ENCODE measurements around the gene CPLX4.
A peak's percentile ranks its signal among the peaks of the same experiment; 100 is the strongest.

Gene CPLX4, protein sequence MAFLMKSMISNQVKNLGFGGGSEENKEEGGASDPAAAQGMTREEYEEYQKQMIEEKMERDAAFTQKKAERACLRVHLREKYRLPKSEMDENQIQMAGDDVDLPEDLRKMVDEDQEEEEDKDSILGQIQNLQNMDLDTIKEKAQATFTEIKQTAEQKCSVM

DNA sequence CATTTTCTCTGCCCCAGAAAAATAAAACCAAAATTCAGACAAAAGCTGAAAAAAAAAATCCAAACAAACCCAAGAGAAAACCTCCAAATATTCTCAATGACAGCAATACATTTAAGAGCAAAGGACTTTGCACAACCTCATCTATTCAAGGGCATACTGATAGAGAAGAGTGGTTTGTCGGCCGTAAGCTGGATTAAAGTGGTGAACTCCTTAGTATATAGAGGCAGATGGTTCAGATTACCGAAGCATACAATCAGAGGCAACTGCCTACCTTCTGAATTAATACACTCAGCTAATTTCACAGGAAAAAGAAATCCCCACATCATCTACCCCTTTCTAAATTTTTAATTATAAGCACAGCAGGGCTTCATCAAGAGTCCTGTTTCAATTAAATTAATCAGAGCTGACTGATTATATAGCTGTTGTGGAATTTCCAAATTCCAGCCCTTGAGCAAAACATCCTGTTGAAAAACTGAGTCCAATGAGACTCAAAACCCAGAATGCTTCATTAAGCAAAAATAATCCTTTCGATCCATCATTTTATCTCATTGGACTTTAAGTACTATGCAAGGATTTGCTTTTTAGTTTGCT is at the start of gene CPLX4:
Gene CPLX4 (minus strand): TSS at position 190 of the 591 bp plus-strand sequence. CDS start 187 bp downstream, at position 3.
- no peak for DNase-seq

DNA sequence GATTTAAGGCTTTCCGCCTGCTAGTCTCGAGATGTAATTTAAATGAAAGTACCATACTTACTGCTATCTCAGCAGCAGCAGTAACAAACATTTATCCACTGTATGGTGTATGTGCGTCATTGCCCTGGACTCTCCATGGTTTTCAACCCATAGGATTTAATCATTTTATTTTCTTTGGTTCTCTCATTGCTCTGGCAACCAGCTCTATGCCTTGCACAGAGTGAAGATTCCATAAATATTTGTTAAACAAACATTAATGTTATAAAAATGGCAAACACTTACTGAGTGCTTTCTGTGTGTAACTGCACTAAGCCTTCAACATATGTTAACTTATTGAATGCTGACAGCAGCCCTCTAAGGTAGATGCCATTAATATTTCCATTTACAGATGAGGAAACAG is 41.9 kb upstream of the CPLX4 start:
- DNase-seq, result no peak

DNA sequence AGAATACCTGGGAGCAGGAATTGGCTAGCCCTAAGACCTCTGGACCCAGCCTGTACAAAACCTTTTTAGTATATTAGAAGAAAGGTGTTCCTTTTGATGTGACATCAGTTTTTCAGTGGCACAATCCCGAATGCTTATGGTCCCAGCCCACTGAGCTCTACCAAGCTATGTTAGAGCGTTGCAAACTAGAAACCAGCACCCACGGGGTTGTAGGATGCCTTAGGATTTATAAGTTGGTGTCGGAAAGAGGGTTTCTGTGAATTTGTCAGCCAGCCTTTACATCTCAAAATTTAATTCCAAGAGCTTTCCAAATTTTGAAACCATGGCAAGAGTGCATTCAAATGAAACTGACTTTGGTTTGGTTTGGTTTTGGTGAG is 41.1 kb upstream of the CPLX4 start:
- no peak for DNase-seq

DNA sequence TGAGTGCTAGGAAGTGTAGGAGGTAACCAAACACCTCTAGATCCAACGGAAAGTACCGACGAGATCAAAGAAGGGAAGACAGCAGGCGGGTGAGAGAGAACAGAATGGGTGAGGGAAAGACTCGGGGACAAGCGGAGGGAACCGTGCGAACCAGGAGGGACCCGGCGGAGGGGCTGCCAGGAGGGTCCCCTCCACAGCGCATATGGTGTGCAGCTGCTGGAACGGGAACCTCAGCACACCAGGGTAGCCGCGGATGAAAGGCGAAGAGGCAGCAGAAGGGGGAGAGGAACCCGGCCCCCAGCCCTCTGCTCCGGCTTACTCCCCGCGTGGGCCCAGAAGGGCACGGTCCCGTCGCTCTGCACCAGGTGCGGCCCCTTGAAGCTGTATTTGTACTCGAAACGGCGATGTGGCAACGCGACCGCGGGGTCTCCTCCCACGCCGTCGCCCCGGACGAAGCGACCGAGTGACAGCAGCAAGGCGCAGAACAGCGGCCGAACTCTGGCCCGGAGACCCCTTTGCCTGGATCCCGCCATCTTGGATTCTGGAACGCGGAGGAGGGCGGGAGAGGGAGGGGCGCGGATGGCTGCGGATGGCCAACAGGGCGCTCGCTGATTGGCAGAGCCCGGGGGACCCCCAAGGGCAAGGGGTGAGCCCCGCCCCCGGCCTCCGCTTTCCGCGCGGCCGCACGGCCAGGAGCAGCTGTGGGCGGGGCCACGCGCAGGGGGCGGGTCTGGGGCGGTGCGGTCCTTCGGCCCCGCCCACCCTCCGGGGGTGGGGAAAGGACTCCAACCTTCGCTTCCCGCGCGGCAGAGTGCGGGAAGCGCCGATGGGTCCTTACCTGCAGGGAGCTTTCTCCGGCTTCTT is 40.5 kb upstream of the CPLX4 start, which contains the start of gene LMAN1:
Gene LMAN1 (minus strand): TSS at position 554 of the 864 bp plus-strand sequence. CDS start 21 bp downstream, at position 533.
- peak; percentile 66 to 96 for DNase-seq

DNA sequence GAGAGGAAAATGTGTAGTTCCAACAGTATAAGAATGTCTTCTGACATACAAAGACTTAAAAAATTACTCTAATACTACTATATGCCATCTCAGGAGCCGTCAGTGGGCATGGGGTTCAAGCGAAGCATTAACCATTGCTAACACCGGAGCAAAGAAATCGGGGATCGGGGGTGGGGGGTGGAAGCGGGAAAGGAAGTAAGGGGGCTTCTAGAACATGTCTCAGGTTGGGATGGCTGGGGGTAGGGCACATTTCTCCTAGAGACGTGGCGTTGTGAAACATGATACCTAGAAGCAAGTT is 39.9 kb upstream of the CPLX4 start:
- no peak for DNase-seq

DNA sequence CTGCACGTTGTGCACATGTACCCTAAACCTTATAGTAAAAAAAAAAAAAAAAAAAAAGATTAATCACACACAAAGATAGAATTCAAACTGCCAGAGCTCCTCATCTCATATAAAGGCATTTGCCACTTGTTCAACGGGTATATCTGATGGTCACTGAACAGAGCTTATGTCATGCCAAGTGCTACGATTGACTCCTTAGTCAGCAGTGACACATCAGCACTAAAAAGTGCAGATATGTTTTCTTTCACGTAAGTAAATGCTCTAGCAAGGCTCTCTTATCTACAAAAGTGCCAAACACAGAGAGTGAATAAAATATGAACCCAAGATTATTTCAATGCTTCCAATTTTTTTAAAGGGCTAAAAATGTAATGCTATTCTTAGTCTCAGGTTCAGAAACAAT is 39.5 kb upstream of the CPLX4 start:
- no peak for DNase-seq

DNA sequence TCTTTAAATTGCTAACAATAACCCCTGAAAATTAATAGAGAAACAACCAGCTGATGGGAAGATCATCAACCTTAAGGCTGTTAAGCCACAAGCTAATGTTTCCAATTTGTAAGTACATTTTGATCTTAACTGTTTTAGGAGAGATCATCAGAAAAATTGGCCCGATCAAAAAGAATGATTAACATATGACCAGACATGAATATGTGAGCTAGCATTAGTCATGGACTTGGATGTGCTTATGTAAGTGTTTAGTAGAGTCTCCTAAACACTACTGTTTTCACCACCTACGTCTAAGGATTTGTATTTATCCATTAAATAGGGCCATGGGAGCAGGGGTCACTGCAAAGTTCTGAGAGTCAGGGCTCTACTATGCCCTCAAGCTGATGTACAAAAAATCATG is 36.3 kb upstream of the CPLX4 start:
- no peak for DNase-seq

DNA sequence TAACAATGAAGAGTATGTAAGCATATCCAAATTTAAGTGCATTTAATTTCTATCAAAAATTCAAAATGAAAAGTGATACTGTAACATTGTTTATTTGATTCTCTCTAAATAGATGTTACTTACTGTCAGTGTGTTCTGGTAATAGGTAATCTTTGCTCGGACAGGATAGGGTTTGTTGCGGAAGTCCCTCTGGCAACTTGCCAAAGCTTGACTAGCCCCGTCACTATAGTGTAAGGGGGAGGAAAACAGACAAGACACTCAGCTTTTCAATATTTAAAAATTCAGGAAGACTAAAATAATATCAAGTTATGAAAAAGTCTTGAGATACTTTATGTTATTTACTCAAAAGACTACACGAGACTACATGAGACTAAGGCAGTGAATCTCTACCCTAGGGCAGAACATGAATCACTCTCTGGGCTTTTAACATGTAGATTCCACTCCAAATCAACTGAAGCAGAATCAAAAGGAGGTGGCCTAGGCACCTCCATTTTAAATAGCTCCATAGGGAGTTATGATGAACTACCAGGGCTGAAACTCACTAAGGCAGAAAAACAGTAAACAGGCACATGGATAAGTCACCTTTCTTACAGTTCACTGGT is 34.7 kb upstream of the CPLX4 start:
- DNase-seq, result no peak

DNA sequence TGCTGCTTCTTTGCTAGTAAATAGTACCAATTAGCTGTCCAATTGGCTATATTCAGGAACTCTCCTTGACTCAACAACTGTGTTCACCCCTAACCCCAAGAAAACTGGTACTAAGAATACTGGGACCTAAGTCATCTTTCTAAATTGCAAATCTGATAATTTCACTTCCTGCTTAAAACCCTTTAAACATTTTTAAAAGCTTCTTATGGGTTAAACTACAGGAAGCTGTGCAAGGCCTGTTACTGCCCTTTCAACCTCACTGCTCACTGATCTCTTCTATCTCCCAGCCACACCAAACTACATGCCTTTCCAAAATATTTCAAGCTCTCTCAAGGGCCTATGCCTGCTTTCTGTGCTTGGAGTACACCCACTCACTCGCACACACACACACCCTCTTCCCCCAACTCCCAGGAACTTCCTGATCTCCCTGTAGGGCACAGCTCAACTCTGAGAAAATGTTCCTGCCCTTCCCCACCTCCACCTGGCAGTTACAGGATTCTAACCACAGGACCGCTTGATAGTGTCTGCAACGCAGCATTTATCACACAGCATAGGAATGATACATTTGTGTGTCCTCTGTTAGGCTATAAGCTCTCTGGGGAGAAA is 33.9 kb upstream of the CPLX4 start:
- no peak for DNase-seq

DNA sequence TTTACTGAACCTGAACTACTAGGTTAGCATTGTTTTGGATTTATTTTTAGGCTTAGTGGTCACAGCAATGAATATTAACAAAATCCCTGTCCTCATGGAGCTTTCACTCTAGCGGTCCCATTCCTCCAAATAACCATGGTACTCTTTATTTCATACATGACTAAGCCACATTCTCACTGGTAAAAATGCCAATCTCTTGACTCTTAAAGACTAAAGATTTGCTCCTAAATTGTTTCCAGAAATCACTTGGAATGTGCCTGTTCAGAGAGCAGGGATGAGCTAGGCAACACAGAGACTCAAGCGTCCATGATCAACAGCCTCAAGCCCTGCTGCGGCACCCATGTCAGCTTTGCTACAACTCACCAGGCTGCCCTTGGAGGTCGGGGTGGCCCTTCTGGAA is 27.1 kb upstream of the CPLX4 start:
- DNase-seq, result no peak

DNA sequence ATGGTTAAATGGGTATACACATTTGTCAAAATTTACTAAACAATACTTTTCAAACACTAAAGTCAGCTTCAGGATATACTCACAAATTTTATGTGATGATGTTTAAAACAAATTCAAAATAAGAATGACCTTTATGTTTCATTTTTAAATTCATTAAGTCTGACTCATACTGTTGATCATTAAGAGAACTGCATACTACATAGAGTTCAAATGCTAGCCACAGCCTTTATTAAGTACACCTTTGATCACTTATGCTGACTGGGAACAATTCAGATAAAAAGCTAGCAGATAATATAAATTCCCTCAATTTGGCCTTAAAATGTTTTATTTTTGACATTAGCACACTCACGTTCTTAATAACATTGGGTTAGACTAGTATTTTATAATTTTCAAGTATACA is 26.5 kb upstream of the CPLX4 start:
- DNase-seq, result no peak

DNA sequence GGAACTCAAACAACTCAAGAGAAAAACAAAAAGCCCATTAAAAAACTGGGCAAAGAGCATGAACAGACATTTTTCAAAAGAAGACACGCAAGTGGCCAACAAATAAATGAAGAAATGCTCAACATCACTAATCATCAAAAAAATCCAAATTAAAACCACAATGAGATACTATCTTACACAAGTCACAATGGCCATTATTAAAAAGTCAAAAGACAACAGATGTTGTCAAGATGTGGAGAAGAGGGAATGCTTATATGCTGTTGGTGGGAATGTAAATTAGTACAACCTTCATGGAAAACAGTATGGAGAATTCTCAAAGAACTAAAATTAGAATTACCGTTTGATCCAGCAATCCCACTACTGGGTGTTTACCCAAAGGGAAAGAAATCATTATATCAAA is 25.5 kb upstream of the CPLX4 start:
- DNase-seq, result no peak

DNA sequence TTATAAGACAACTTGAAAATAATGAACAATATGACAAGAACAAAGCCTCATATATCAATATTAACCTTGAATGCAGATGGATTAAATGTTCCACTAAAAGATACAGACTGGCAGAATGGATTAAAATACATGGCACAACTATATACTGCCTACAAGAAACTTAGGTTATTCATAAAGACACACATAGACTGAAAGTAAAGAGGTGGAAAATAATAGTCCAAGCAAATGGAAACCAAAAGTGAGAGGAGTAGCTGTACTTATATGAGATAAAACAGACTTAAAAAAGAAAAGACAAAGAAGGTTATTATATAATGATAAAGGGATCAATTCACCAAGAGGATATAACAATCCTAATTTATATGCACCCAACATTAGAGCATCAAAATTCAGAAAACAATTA is 22.4 kb upstream of the CPLX4 start:
- DNase-seq, result no peak

DNA sequence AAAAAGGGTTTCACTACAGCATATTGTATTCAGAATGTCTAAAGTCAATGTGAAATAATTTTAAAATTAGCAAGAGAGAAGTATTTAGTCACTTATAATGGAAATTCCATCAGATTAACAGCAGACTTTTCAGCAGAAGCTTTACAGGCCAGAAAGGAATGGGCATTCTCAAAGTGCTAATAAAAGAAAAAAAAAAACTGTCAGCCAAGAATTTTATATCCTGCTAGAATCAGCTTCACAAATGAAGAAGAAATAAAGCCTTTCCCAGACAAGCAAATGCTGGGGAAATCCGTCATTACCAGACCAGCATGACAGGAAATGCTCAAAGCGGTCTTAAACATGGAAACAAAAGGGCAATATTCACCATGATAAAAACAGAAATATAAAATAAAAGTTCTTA is 21.9 kb upstream of the CPLX4 start:
- DNase-seq, result no peak

DNA sequence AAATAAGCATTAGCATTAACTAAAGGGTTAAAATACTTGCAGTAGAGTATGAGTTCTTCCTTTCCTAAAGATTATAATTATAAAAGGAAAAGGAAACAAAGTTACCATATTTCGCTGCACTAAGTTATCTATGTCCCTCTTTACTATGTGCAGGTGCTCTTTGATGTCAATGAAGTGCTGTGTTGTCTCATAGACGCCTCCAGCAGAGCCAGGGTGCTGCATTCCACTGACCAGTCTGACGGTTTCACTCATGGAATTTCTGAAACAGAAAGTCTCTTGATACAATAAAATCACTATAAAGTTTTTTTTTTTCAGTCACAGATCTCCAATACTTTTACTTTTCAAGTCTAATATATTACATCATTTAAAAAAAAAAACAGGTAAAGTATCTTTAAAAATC is 14.5 kb upstream of the CPLX4 start:
- no peak for DNase-seq

DNA sequence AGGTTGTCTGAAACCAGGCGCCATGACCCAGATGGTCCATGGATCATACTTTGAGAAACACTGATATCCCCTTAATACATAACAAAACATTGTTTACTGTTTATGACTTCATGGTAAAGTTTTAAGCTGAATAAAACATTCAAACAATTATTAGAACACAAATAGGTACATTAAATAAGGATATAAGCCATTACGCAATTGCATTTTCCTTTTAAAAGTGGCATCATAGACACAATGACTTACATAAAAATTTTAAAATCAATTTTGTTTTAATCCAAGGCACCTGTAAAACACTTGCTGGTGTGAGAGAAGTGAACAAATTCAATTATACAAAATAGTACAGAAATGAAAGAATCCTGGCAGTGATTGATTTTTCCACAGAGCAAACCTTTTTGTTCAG is 10.2 kb upstream of the CPLX4 start:
- no peak for DNase-seq

DNA sequence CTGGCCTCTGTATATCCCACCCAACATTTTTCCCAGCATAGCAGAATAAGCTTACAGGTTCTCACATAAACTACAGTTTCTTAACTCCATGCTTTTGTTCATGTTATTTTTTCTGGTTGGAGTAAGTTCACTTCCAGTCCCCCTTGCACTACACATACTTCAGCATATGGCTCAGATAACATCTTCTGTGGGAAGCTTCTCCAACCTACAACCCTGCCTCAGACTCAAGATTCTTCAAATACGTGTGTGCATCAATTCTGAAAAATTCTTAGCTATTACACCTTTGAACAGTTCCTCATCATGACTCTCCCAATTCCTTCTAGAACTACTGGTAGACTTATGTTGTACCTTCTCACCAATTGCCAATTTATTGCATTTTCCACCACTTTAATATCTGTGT is 7.5 kb upstream of the CPLX4 start:
- DNase-seq, result no peak

DNA sequence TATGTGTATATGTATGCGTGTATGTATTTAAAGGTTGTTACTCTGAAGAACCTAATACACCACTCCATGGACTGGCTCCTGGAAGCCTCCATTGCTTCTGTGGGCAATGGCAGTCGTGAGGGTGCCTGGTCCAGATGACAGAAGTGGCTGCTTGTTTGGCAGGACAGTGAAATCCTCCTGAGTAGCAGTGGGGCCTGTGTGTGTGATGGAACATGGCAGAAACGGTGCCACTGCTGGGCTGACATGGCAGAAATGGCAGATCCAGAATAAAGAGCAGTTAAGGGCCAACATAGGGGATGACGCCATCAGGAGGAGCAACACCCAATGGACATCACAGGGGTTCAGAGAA is 6.1 kb upstream of the CPLX4 start:
- no peak for DNase-seq

DNA sequence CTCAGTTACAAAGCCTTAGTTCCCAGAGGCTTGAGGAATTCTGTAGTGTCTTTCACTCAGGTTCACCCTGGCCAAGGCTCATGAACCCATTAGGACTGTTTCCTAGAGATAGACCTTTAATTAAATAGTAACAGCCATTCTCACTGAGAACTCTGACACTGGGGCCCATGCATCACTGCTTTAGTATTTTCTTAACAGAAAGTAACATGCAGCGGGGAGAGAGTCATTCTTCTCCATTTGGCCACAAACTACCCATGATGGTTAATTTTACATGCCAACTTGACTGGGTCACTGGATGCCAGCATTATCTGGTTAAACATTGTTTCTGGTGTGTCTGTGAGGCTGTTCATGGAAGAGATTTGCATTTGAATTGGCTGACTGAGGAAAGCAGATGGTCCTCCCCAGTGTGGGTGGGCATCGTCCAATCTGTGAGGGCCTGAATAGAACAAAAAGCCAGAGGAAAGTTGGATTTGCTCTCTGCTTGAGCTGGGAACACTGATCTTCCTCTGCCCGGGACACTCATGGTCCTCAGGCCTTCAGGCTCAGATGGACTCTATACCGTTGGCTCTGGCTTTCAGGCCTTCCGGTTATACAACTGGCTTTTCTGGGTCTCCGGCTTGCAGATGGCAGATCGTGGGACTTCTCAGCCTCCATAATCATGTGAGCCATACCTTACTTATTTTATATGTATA is 5.6 kb upstream of the CPLX4 start:
- DNase-seq, result peak in 1 of 2 experiments; percentile 39

DNA sequence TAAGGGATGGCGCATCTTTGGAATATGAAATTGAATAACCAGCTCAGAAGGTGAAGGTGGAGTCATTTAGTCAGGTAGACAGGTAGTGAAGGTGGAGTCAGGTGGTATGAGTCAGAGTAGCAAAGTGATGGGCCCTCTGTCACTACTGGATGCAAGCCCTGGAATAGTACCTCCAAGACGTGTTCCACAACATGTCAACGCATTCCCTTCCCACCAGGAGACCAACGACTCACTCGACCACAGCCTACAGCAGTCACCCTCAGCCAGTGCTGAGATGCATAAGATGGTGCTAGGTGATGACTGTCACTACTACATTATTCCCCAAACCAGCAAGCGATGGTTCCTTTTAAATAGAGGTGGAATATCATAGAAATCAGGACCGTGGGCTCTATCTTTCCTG is 6.8 kb downstream of the CPLX4 start:
- DNase-seq, result no peak

DNA sequence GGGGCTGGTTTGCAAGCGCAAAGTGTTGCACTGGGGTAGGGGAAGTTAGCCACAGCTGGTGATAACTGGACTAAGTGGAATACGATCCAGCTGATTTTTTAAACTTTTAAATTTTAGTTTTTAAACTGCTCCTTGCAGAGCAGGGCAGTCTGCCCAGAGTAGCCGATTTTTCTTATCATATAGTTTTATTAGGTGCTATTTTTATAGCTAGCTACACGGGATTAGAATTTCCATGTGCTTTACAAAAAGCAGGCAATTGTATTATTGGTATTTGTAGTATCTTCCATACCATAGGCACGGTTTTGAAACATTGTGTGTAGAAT is 9.6 kb downstream of the CPLX4 start:
- no peak for DNase-seq

DNA sequence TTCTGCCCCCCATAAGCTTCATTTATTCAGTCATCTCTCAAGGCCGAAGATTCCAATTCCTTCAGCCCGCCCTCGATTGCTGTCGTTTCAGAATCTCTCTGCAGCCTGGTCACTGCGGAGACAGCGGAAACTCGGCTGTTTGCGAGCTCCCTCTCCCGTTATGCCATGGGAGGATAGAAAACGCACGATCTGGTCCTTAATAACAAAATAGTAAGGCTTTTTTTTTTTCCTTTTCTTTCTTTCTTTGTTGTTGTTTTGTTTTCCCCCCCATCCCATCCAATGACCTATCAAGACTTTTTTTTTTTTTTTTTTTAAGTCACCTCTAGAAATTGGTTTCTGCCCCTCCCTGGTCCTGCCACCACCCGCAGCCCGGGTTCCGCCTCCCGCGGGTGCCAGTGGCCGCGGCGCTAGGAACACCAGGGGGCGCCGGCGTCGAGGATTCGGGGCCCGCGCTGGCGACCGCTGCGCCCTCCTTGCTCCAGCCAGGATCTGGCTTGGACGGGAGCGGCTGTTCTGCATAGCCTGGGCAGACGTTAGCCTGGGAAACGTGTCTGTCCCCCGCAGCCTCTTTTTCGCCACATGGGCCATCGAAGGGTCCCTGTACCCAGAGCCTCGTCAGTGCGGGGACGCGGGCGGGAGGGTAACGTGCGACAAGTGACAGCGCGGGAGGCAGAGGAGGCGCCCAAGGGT is 10.1 kb downstream of the CPLX4 start:
- DNase-seq, result peak; percentile 26 to 59

DNA sequence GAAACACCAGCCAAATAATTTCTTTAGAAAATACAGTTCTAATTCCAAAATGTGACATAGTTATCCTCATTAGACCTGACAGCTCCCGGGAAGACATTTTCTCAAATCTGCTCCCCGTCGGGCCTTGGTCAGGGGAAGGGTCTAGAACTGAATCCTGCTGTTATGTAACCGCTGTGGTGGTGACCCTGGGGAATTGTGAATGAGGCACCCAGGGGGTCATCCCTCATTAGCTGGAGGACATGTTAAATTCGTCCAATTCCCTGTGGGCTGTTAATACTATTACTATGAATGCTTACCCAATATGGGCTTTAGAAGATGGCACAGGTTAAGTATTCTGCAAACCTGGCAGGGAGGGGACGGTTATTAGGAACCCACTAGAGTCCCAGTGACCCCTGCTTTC is 11.8 kb downstream of the CPLX4 start:
- DNase-seq, result no peak

Measured in NCI-H446 (cell line).